Astrocyte (in vitro differentiated cells and primary cell): ENCODE measurements around the gene SPEM3. TPM values are rescaled to one million over a fixed set of nuclear protein-coding genes. Genes with fewer than 3 reads are reported as not detected.
A peak's percentile ranks its signal among the peaks of the same experiment; 100 is the strongest.

Experiments used
- DNase-seq: peaks from one replicate; pipeline ENCODE4 v3.0.0-alpha.2; 2010; ENCODE audit warnings: low read depth
- FAIRE-seq: peaks from 2 replicates; lab custom pipeline; 2011; peaks lifted over from hg19 to GRCh38; lab: Jason Lieb, UNC
- H2AFZ ChIP-seq: 2 replicates; pipeline ENCODE4 v1.6.0; 2012; ENCODE audit warnings: low read depth, low read length, inconsistent platforms
- H3K27ac ChIP-seq: 2 replicates; pipeline ENCODE4 v1.5.1; 2011; ENCODE audit warnings: low read depth, low read length, inconsistent platforms
- H3K27me3 ChIP-seq: 2 replicates; pipeline ENCODE4 v1.6.0; 2011; ENCODE audit warnings: low read length, inconsistent platforms; ENCODE audit not compliant: insufficient read depth
- H3K36me3 ChIP-seq: 2 replicates; pipeline ENCODE4 v1.5.1; 2011; ENCODE audit warnings: low read length, inconsistent platforms; ENCODE audit not compliant: insufficient read depth
- H3K4me1 ChIP-seq: 2 replicates; pipeline ENCODE4 v1.5.1; 2011; ENCODE audit warnings: low read length, inconsistent platforms; ENCODE audit not compliant: insufficient read depth
- H3K4me2 ChIP-seq: 2 replicates; pipeline ENCODE4 v1.6.0; 2012; ENCODE audit warnings: low read length, inconsistent platforms
- H3K4me3 ChIP-seq: 2 replicates; pipeline ENCODE4 v1.5.1; 2011; ENCODE audit warnings: low read depth, mild to moderate bottlenecking, low read length, inconsistent platforms; ENCODE audit not compliant: insufficient read depth
- H3K79me2 ChIP-seq: 2 replicates; pipeline ENCODE4 v1.6.0; 2012; ENCODE audit warnings: mild to moderate bottlenecking, low read length, inconsistent platforms; ENCODE audit not compliant: insufficient read depth
- H3K9ac ChIP-seq: 2 replicates; pipeline ENCODE4 v1.6.0; 2012; ENCODE audit warnings: mild to moderate bottlenecking, low read length, inconsistent platforms
- H3K9me3 ChIP-seq: 2 replicates; pipeline ENCODE4 v1.5.1; 2012; ENCODE audit warnings: low read depth, mild to moderate bottlenecking, low read length, inconsistent platforms; ENCODE audit not compliant: insufficient read depth
- H4K20me1 ChIP-seq: 2 replicates; pipeline ENCODE4 v1.6.0; 2012; ENCODE audit warnings: low read length, inconsistent platforms; ENCODE audit not compliant: insufficient read depth
- H3K27ac Mint-ChIP-seq: one replicate; pipeline ENCODE4 v1.8.0; 2021; ENCODE audit warnings: mild to moderate bottlenecking, mixed read lengths; ENCODE audit not compliant: unreplicated experiment
- H3K27me3 Mint-ChIP-seq: one replicate; pipeline ENCODE4 v1.8.0; 2021; ENCODE audit warnings: low read depth, mixed read lengths; ENCODE audit not compliant: unreplicated experiment
- H3K36me3 Mint-ChIP-seq: one replicate; pipeline ENCODE4 v1.8.0; 2021; ENCODE audit warnings: low read depth, mixed read lengths; ENCODE audit not compliant: unreplicated experiment
- H3K4me1 Mint-ChIP-seq: one replicate; pipeline ENCODE4 v1.8.0; 2021; ENCODE audit warnings: low read depth, mixed read lengths; ENCODE audit not compliant: unreplicated experiment
- H3K4me3 Mint-ChIP-seq: one replicate; pipeline ENCODE4 v1.8.0; 2021; ENCODE audit warnings: mild to moderate bottlenecking, moderate library complexity, mixed read lengths; ENCODE audit not compliant: unreplicated experiment
- H3K9me3 Mint-ChIP-seq: one replicate; pipeline ENCODE4 v1.8.0; 2021; ENCODE audit warnings: mild to moderate bottlenecking, mixed read lengths; ENCODE audit not compliant: unreplicated experiment
- EZH2 ChIP-seq: IDR thresholded peaks from 2 replicates; pipeline ENCODE4 v1.6.1; 2012; ENCODE audit warnings: mild to moderate bottlenecking, low read length, inconsistent platforms; ENCODE audit not compliant: insufficient read depth
- total RNA-seq: library from RNA; stranded (reverse); gene quantifications from 2 replicates; pipeline ENCODE4 v1.2.1, GENCODE V29; 2021
- TF ChIP-seq, protein P1 (sequence below): IDR thresholded peaks from 2 replicates; pipeline ENCODE4 v1.5.1; 2011; ENCODE audit warnings: low read depth, mild to moderate bottlenecking, inconsistent platforms, low read length, moderate library complexity; ENCODE audit not compliant: insufficient read depth

SPEM3 gene
- total RNA-seq, 1 donor from 2014 or later, result not detected

DNA sequence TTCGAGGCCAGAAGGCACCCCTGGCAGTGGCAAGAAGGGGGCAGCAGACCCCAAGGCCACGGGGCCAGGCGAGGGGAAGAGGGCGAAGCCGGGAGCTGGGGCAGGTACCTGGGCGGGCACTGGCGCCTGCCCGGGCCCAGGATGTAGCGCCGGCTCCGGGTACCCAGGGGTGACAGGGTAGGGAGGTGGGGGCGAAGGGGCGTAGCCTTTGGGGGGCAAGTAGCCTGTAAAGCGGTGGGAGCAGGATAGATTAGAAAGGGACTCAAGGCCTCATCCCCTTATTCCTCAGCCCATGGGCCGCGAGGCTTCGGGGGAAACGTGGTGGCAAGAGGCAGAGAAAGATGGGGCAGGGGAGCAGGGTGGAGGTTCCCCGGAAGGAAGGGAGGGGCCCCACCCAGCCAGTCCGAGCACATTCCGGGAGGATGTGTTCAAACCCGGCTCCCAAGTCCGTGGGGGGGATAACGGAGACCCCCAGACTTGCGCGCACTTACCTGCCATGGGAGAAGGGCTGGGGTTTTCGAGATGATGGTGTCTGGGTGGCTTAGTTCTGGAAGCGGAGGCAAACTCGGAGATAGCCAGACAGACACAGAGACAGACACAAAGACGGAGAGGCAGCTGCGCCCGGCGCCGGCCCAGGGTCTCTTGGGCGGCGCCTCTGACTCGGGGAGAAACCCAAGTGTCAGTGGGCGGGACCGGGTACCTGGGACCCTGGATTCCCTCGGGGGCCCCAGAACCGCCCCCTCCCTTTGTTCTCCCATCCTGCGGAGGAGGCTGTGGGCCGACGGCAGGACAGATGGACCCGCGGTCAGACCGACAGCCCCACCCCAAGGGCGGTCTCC is 34.8 kb upstream of the SPEM3 start:
- H3K4me2 ChIP-seq, result peak overlapping the region; percentile 99
- no peak for FAIRE-seq
- H2AFZ ChIP-seq, result peak overlapping the region; percentile 71
- H3K4me1 ChIP-seq, result peaks cover 13% of the 10 kb centered on the region
- peak overlapping the region; percentile 90 for H3K9ac ChIP-seq
- peaks cover 20% of the 10 kb centered on the region for H3K36me3 ChIP-seq
- no peak for TF ChIP-seq EZH2
- TF ChIP-seq, protein P1, sequence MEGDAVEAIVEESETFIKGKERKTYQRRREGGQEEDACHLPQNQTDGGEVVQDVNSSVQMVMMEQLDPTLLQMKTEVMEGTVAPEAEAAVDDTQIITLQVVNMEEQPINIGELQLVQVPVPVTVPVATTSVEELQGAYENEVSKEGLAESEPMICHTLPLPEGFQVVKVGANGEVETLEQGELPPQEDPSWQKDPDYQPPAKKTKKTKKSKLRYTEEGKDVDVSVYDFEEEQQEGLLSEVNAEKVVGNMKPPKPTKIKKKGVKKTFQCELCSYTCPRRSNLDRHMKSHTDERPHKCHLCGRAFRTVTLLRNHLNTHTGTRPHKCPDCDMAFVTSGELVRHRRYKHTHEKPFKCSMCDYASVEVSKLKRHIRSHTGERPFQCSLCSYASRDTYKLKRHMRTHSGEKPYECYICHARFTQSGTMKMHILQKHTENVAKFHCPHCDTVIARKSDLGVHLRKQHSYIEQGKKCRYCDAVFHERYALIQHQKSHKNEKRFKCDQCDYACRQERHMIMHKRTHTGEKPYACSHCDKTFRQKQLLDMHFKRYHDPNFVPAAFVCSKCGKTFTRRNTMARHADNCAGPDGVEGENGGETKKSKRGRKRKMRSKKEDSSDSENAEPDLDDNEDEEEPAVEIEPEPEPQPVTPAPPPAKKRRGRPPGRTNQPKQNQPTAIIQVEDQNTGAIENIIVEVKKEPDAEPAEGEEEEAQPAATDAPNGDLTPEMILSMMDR, result no peak
- H3K9me3 ChIP-seq, result no peaks in the 10 kb centered on the region
- H3K27ac Mint-ChIP-seq, result peak overlapping the region; percentile 83
- peaks cover 23% of the 10 kb centered on the region for H3K79me2 ChIP-seq
- H3K9me3 Mint-ChIP-seq, result no peaks in the 10 kb centered on the region
- H3K4me1 Mint-ChIP-seq, result peaks cover 5% of the 10 kb centered on the region
- H4K20me1 ChIP-seq, result peaks cover 27% of the 10 kb centered on the region
- no peak for DNase-seq
- no peaks in the 10 kb centered on the region for H3K27me3 ChIP-seq
- H3K4me3 Mint-ChIP-seq, result peak overlapping the region; percentile 92
- no peaks in the 10 kb centered on the region for H3K27me3 Mint-ChIP-seq
- peak overlapping the region; percentile 81 for H3K27ac ChIP-seq
- peak overlapping the region; percentile 86 for H3K4me3 ChIP-seq
- peaks cover 14% of the 10 kb centered on the region for H3K36me3 Mint-ChIP-seq

- H3K27me3 ChIP-seq, result no peaks in the 10 kb centered on the region
- peak within 1 kb of the TSS; percentile 86 for H3K27ac Mint-ChIP-seq
- H4K20me1 ChIP-seq, result peaks cover 26% of the 10 kb centered on the region
- peaks cover 23% of the 10 kb centered on the region for H3K79me2 ChIP-seq
- peak within 1 kb of the TSS; percentile 81 for H3K27ac ChIP-seq
- DNase-seq, result peak; percentile 70
- no peak for FAIRE-seq
- peaks cover 5% of the 10 kb centered on the region for H3K4me1 Mint-ChIP-seq
- H3K27me3 Mint-ChIP-seq, result no peaks in the 10 kb centered on the region
- TF ChIP-seq, protein P1, result peak; percentile 21
- TF ChIP-seq EZH2, result no peak
- H3K4me2 ChIP-seq, result peak within 1 kb of the TSS; percentile 99
- peaks cover 17% of the 10 kb centered on the region for H3K36me3 ChIP-seq
- peak within 1 kb of the TSS; percentile 90 for H3K9ac ChIP-seq
- H3K36me3 Mint-ChIP-seq, result peaks cover 16% of the 10 kb centered on the region
- H2AFZ ChIP-seq, result peak within 1 kb of the TSS; percentile 90
- peak within 1 kb of the TSS; percentile 92 for H3K4me3 Mint-ChIP-seq
- H3K9me3 Mint-ChIP-seq, result no peaks in the 10 kb centered on the region
- no peaks in the 10 kb centered on the region for H3K9me3 ChIP-seq
- H3K4me3 ChIP-seq, result peak within 1 kb of the TSS; percentile 86
- H3K4me1 ChIP-seq, result peaks cover 13% of the 10 kb centered on the region
Measured at GRCh38 chr17:7394452-7395191, 34.0 kb upstream of the SPEM3 start, which contains the start of gene PLSCR3. TSS of gene PLSCR3 (minus strand) at chr17:7394525. CDS start at chr17:7394110, 415 bp downstream.
